Muscle layer of duodenum (tissue), 2 donors: ENCODE data around the gene EPHA2.

ENCODE experiments used
- H3K27ac ChIP-seq: one replicate; pipeline ENCODE4 v1.7.0; 2013; ENCODE audit warnings: mild to moderate bottlenecking, low read length
- H3K27me3 ChIP-seq: one replicate; pipeline ENCODE4 v1.7.0; 2013; ENCODE audit warnings: low read depth, mild to moderate bottlenecking, control low read depth, low read length
- H3K36me3 ChIP-seq, 2 donors: one replicate each; pipeline ENCODE4 v1.7.0; 2013; ENCODE audit warnings: low read length in 2 of 2, control low read depth in 1 of 2, mild to moderate bottlenecking in 1 of 2; ENCODE audit not compliant: insufficient read depth in 2 of 2, control insufficient read depth in 1 of 2
- H3K4me1 ChIP-seq, 2 donors: one replicate each; pipeline ENCODE4 v1.7.0; 2013; ENCODE audit warnings: low read length in 2 of 2, mild to moderate bottlenecking in 2 of 2, control low read depth in 1 of 2, moderate library complexity in 1 of 2; ENCODE audit not compliant: insufficient read depth in 2 of 2, control insufficient read depth in 1 of 2
- H3K4me3 ChIP-seq, 2 donors: one replicate each; pipeline ENCODE4 v1.7.0; 2013; ENCODE audit warnings: low read length in 2 of 2, low read depth in 1 of 2, mild to moderate bottlenecking in 1 of 2
- H3K9me3 ChIP-seq, 2 donors: one replicate each; pipeline ENCODE4 v1.7.0; 2013; ENCODE audit warnings: low read length in 2 of 2, control low read depth in 1 of 2, mild to moderate bottlenecking in 1 of 2; ENCODE audit not compliant: control insufficient read depth in 1 of 2
- donor health status: healthy.

The EPHA2 gene

GRCh38 chr1:16153096-16153998 lies 2.5 kb downstream of the EPHA2 start:
- Histone ChIP-seq H3K27me3 (no peaks in the 10 kb centered on the region), H3K36me3 (peaks cover 4 to 16% of the 10 kb centered on the region in 2 donors), H3K4me3 (peak overlapping the region; percentile 68 to 81), H3K27ac (peak overlapping the region; percentile 5), H3K9me3 (no peaks in the 10 kb centered on the region), H3K4me1 (peaks cover 10 to 33% of the 10 kb centered on the region in 2 donors)

GRCh38 chr1:16152481-16153087 lies 3.3 kb downstream of the EPHA2 start:
- H3K27ac ChIP-seq, result peak overlapping the region; percentile 5
- H3K4me3 ChIP-seq, result peak overlapping the region; percentile 17 to 68
- no peaks in the 10 kb centered on the region for H3K27me3 ChIP-seq
- peaks cover 4 to 18% of the 10 kb centered on the region in 2 donors for H3K36me3 ChIP-seq
- peaks cover 10 to 33% of the 10 kb centered on the region in 2 donors for H3K4me1 ChIP-seq
- H3K9me3 ChIP-seq, result no peaks in the 10 kb centered on the region

GRCh38 chr1:16151995-16152384 lies 3.9 kb downstream of the EPHA2 start:
- Histone ChIP-seq H3K4me1 (peaks cover 12 to 36% of the 10 kb centered on the region in 2 donors), H3K27me3 (no peaks in the 10 kb centered on the region), H3K36me3 (peaks cover 4 to 18% of the 10 kb centered on the region in 2 donors), H3K4me3 (no peak overlapping the region), H3K9me3 (no peaks in the 10 kb centered on the region), H3K27ac (peak overlapping the region; percentile 39)

- no peaks in the 10 kb centered on the region for H3K27me3 ChIP-seq
- H3K9me3 ChIP-seq, result no peaks in the 10 kb centered on the region
- H3K36me3 ChIP-seq, result peaks cover 4 to 18% of the 10 kb centered on the region in 2 donors
- H3K4me3 ChIP-seq, result no peak overlapping the region
- peak overlapping the region; percentile 39 for H3K27ac ChIP-seq
- peaks cover 15 to 42% of the 10 kb centered on the region in 2 donors for H3K4me1 ChIP-seq
Measured at GRCh38 chr1:16151196-16151994, 4.5 kb downstream of the EPHA2 start.

GRCh38 chr1:16150508-16150907 lies 5.4 kb downstream of the EPHA2 start:
- peaks cover 12 to 49% of the 10 kb centered on the region in 2 donors for H3K4me1 ChIP-seq
- H3K4me3 ChIP-seq, result no peak overlapping the region
- H3K27ac ChIP-seq, result no peak overlapping the region

GRCh38 chr1:16149702-16150488 lies 6.0 kb downstream of the EPHA2 start:
- H3K27me3 ChIP-seq, result no peaks in the 10 kb centered on the region
- H3K27ac ChIP-seq, result no peak overlapping the region
- no peaks in the 10 kb centered on the region for H3K9me3 ChIP-seq
- no peak overlapping the region for H3K4me3 ChIP-seq
- peaks cover 4 to 18% of the 10 kb centered on the region in 2 donors for H3K36me3 ChIP-seq
- H3K4me1 ChIP-seq, result peaks cover 12 to 55% of the 10 kb centered on the region in 2 donors

More at GRCh38 chr1:16150508-16150907, 5.4 kb downstream of the EPHA2 start:
- Histone ChIP-seq H3K36me3 (peaks cover 4 to 18% of the 10 kb centered on the region in 2 donors), H3K9me3 (no peaks in the 10 kb centered on the region), H3K27me3 (no peaks in the 10 kb centered on the region)

GRCh38 chr1:16149146-16149545 lies 6.7 kb downstream of the EPHA2 start:
- Histone ChIP-seq H3K4me3 (no peak overlapping the region), H3K4me1 (peaks cover 12 to 60% of the 10 kb centered on the region in 2 donors), H3K36me3 (peaks cover 4 to 18% of the 10 kb centered on the region in 2 donors), H3K9me3 (no peaks in the 10 kb centered on the region), H3K27ac (no peak overlapping the region), H3K27me3 (no peaks in the 10 kb centered on the region)

- no peaks in the 10 kb centered on the region for H3K27me3 ChIP-seq
- peaks cover 4 to 18% of the 10 kb centered on the region in 2 donors for H3K36me3 ChIP-seq
- peaks cover 12 to 54% of the 10 kb centered on the region in 2 donors for H3K4me1 ChIP-seq
- no peak overlapping the region for H3K4me3 ChIP-seq
- H3K9me3 ChIP-seq, result no peaks in the 10 kb centered on the region
- H3K27ac ChIP-seq, result no peak overlapping the region
Measured at GRCh38 chr1:16148329-16149092, 7.4 kb downstream of the EPHA2 start.

- Histone ChIP-seq H3K4me1 (peaks cover 12 to 48% of the 10 kb centered on the region in 2 donors), H3K9me3 (no peaks in the 10 kb centered on the region), H3K27me3 (no peaks in the 10 kb centered on the region), H3K4me3 (no peak overlapping the region), H3K27ac (peak overlapping the region; percentile 54), H3K36me3 (peaks cover 4 to 18% of the 10 kb centered on the region in 2 donors)
Measured at GRCh38 chr1:16147156-16147926, 8.5 kb downstream of the EPHA2 start.
